GM04503 (cell line): ENCODE data around the gene FAM78A.
"Not testable (repeated sequence)": the region's sequence is repeated elsewhere in the genome, so short reads cannot be mapped to it uniquely, and the experiment has no call there.

Source experiments
- DNase-seq: peaks from one replicate; pipeline ENCODE4 v3.0.0-alpha.2; 2012; ENCODE audit warnings: low read depth

FAM78A gene

DNA sequence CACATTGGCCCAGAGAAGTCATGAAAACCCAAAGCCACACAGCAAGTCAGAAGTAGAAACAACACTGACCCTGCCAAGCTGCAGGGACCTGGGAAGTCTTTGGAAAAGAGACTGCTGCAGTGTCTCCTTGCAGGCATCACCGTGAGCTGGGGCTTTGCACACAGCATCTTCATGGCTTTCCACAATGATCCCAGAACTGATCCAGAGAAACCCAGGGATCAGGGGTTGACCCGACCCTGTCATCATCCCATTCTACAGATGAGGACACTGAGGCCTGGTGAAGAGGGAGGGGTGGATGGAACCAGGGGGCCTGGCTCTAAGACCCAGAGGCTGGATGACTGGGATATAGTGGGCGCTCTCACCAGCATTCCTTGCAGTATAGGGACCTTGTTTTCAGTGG, 4.3 kb upstream of the FAM78A start:
- DNase-seq, result no peak

DNA sequence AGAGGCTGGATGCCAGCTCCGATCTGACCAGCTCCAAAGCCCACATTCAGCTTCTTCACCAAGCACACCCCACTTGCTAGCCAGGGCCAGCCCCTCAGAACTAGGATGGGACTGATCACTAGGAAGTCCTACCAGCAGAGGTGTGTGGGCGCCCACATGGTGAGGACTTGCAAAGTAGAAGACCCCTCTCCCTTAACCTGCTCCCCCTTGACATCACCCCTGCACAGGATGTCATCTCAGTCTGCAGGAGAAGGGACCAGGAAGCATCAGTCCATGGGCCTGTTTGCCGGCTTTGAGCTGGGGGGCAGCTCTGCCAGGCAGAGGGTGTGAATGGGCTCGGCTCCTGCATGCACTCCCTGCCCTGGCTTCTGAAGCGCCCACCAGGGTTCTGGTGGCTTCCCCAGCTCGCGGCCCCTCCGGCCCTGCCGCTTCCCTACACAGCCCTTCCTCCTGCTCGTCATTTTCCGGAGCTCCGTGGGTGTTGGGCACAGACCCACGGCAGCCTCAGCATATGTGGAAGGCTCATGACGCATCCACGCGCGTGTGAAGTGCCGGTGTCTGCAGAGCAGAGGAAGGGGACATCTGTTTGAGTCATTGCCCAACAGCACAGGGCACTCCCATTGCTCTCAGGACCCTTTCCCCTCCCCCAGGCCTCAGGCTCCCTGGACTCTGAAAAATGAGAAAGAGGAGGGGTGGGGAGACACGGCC, 3.7 kb upstream of the FAM78A start:
- no peak for DNase-seq

DNA sequence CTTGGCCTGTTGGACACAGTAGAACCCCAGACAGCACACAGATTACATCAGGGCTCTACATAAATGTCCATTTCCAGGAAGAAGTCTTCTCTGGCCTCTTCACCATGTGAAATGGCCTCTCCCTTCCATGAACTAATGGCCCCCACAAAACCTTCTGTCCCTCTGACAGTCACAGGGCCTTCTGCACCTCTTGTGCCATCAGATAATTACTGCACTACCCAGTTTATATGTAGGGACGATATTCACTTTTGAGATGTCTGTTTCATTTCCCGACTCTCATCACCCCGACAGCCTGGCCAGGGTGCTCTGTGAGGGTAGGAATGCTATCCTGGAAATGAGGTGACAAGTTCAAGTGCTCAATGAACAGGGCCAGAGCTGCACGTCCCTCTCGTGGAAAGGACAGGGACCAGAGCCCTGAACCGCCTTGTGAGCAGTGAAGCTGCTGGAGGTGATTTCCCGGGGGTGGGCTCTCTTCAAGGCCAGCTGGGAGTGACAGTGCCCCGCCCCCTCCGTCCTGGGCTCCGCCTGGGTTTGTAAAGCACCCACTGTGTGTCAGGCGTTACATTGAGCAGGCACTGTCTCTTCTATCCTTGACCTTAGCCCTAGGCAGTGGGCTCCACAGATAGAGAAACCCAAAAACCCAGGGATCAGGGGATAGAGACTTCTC, 3.0 kb upstream of the FAM78A start:
- DNase-seq, result no peak

DNA sequence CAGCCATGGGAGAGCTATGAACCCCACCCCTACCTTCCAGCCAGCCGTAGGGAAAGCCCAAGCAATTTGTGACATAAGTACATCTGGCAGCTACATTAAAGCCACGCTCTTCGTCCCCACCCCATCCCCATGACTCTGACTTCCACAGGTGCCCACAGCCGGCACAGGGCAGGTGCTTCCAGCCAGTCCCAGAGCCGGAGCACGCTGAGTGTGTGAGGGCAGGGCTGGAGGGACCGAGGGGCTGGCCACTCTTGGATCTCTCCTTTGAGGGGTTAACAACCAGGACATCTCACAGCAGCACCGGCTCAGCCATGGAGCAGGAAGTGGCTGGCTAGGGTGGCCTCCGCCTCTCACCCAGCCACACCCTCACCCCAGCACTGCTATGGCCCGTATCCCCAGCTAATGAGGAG, 2.4 kb upstream of the FAM78A start:
- no peak for DNase-seq

DNA sequence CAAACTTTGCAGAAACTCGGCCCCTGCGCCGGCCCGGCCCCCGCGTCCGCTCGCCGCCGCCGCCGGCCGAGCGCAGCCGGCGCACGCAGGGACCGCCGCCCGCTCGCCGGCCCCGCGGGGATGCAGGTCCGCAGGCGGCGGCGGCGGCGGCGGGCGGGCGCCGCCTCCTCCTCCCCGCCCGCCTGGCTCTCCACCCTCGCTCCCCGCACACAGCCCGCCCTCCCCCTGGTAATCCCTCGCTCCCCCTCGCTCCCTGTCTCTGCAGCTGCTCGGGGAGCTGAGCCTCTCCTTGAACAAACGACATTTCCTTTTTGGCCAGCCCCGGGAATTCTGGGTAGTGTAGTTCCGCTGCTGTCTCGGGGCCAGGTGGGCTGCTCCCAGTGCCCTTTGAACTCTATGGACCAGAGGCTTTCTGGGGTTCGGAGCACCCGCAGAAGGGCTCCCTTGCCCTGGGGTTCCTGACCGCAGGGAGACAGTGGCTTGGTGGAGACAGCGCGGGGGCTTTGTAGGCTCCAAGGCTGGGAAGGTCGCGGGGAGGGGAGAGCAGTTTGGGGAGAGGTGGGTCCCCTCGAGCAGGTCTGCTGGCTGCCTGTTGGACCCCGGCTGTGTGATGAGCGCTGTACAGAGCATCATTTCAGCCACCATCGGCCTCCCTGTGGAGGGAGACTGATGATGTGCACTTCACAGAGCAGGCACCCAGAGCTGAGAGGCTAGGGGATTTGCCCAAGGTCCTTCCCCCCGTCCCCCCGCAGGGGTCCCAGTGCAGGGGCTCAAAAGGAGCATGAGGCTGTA, 1.8 kb upstream of the FAM78A start:
- peak; percentile 18 for DNase-seq

DNA sequence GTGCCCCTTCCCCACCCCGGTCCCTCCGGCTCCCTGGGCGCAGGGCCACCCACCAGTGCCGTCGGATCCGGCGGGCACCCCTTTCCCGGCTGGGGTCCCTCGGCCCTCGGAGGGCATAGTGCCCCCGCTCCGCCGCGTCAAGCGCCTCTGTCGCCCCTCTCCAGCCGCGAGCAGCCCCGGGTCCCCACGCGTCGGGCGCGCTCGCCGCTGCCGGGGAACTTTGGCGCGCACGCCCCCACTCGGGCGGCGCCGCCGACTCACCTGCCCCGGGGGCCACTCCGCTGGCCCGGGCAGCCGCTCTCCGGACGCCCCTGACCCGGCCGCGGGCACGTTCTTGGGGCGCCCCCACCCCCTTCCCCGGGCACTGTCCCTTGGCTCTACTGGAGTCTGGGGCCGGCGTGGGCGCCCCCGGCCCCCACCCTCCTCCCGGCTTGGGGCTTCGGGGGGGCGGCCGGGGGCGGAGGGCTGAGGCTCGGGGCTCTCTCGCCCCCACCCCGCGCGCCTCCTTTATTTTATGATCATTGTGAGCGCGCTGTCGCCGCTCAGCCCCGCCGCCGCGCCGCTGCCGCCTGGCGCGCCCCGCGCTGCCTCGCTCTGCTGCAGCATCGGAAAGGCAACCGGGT, 1.1 kb upstream of the FAM78A start:
- no peak for DNase-seq

DNA sequence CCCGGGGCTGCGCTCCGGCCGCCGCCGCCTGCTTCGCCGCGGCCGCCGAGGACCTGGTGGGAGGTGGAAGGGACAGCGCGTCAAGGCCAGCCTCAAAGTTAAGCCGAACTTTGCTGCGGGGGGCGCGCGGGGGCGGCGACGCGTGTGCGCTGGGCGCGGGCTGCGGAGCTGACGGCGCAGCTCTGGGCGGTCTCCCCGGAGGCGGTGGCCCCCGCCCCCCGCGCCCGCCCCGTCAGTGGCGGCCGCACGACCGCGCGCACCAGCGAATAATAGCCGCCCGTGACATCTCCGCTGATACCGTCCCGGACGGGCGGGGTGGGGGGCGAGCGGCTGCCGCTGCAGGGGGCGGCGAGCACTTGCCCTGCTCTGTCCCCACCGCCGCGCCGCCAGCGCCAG, 579 bp upstream of the FAM78A start:
- DNase-seq, result no peak

DNA sequence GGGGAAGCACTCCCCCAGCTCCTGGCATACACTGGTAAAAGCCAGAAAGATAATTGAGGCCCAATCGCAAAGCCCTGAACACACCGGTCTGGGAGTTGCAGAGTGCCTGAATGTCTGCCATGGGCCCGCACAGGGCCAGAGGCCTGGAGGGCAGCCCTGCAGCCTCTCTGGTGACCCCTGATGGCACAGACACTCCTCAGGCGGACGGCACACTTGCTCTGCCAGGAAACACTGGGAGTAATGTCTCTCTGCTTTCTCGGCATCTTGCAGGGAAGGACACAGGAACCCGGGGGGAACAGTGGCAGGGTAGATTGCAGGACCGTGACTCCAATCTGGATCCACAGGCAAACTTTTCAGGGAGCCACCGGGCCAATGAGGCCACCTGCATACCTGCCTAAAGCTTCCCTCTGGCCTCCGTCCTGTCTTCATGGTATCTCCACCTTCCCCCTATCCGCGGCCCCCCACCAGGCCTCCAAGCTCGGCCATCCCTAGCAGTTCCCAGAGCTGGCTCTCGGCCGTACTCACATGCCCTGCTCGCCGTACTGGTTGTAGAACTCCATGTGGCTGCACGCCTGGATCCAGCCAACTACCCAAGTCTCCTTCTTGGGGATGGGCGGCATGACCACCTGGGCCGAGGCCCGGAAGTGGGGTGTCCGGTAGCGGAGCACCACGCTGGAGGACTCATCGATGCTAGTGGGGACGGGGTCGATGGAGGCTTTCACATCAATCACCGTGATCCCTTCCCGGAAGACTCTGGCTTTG, 797 bp downstream of the FAM78A start:
- no peak for DNase-seq

DNA sequence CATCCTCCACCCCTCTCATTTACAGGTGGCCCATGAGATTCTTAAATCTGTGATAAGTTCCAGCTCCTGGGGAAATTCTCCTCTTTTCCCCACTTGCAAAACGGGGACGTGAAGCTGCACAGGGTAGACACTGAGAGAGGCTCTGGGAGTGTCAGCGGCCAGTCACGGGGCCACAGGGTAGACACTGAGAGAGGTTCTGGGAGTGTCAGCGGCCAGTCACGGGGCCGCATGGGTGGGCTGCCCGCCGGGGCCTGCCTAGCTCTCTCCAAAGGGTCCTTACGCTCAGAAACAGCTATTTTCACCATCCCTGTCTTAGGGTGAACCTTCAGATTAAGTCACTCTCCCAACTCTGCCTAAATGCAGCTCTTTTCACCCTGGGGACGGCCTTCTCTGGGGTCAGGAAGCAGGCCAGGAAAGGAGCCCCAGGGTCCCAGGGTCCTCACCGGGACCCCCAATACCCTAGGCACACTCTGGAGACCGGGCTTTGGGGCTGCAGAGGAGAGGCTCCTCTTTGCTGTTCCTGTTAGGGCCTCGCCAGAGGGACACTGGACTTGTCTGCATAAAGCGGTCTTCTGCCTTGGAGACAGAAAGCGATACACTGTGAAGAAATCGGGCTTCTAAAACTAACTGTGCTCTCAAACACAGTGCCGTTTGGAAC, 1.5 kb downstream of the FAM78A start:
- DNase-seq, result no peak

DNA sequence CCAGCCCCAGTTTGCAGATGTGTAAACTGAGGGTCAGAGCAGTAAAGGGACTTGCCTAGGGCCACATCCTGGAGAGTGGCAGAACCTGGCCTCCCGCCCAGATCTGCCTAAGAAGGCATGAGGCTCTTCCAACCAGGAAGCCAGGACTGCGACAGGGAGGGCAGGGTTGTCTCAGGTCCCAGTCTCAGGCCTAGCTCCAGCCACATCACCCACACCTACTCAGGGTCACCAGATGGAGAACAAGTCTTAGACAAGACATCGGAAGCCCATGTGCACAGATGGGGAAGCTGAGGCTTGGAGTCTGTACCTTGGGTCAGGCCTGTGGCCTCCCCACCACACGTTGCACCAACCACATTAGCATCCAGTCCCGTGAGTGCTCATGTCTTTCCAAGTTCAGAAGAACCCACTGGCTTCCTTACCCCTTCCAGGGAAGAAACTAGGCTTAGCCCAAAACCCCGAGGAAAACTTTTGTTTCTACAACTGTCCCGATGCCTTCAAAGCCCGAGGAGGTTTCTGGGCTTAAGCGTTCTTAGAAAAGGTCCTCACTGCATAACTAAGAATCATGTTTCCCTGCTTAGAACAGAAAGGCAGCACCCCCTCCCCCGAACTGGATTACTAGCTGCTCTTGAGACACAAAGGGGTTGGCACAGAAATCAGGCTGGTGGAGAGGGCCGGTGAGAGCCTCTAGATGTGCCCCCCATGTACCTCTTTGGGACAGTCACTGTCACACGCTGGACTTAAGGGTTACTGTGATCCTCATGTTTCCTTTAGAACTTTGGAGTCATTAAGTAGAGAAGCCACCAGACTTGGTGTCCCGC, 2.2 kb downstream of the FAM78A start:
- DNase-seq, result no peak

DNA sequence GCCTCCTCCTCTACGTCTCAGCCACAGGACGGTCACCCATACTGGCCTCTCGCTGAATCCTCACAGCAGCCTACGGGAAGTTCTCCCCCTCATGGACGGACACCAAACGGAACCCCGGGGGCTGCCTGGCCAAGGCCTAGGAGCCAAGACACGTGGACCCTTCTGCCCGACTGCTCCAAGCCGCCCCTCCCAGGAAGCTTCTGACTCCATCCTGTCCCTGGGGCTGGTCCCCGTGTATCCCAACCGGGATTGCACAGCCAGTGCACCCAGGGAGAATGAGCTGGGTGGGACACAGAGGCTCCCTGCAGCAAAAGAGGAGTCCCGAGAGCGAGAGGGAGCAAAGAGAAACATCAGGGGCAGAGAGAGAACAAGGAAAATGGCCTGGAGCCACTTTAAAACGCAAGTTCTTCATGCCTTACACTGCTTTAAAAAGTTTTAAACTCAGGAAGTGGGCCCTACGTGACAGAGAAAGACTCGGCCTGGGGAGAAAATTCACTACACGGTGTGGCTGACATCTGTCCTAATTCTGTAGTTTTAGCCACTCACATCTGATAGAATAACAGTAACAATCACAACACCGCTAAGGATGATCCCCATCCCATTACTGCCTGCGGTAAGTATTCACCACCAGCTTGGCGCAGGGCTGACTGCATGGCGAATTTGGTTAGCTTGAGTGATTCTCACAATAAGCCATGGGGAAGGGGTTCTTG, 3.0 kb downstream of the FAM78A start:
- DNase-seq, result no peak

DNA sequence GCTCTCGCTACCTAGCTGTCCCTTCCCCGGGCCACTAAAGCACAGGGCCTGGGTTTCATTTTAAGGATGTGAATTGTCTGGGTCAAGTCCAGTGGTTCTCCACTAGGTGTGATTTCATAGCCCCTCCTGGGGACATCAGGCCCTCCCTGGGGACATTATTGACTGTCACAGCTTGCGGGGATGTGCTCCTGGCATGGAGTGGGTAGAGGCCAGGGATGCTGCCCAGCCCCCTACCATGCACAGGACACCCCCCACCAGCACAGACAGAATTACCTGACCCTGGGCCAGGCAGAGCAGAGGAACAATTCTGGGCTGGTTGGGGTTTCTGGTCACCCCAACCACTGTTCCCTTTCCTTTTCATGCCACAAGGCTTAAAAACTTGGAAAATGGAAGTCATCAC, 4.1 kb downstream of the FAM78A start:
- no peak for DNase-seq

DNA sequence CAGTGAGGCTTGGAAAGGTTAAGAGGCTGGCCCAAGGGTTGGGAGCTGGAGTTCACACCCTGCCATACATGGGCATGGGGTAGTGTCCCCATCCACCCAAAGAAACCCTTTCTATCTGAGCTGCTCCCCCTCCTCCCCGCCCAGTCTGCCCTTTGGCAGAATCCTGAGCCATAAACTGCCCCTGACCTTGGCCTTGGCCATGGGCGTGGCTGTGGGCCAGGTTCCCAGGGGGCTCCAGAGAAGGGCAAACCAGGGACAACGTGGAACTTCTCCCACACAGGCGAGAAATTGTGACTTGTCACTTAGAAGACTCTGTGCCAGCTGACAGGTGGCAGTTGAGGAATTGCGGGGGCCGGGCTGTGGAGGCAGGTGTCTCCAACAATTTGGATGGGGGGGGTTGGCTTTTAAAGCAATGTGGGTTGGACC, 4.8 kb downstream of the FAM78A start:
- DNase-seq, result no peak

DNA sequence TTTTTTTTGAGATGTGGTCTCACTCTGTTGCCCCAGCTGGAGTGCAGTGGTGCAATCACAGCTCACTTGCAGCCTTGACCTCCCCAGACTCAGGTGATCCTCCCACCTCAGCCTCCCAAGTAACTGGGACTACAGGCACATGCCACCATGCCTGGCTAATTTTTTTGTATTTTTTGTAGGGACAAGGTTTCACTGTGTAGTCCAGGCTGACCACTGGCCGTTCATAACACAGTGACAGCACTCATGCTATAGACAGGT, 5.4 kb downstream of the FAM78A start:
- DNase-seq, result not testable (repeated sequence)

DNA sequence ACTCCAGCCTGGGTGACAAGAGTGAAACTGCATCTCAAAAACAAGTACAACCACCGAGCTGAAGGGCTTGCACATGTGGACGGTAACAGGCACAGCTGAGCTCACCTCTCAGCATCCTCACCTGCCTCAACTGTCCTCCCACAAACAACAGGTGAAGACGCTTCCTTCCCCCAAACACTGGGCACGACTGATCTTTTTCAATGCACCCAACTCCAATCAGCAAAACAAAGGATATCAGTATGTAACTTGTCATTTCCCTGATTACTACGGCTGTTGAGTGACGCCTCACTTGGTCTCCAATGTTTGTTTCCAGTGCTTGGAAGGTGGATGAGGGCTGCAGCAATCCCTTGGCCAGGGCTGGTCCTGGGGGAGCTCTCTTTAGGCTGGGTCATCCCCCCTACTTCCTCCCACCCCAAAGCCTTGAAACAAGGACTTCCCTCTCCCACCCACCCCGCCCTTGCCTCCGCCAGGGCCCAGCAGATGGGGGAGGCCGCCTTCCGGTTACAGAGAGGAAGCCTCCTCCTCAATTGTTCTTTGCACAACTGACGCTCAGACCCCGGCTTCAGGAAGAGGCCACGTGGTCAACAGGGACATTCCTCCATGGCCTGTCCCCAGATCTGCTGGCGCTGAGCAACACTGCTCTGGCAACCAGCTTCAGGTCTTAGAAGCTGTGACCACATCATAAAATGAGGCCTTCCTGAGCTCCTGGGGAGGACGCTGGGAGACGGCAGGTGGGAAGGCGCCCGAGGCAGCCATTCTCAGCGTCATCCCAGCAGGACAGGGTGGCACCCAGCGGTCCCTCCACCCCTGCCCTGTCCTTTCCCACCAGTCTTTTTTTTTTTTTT, 5.9 kb downstream of the FAM78A start:
- DNase-seq, result no peak

DNA sequence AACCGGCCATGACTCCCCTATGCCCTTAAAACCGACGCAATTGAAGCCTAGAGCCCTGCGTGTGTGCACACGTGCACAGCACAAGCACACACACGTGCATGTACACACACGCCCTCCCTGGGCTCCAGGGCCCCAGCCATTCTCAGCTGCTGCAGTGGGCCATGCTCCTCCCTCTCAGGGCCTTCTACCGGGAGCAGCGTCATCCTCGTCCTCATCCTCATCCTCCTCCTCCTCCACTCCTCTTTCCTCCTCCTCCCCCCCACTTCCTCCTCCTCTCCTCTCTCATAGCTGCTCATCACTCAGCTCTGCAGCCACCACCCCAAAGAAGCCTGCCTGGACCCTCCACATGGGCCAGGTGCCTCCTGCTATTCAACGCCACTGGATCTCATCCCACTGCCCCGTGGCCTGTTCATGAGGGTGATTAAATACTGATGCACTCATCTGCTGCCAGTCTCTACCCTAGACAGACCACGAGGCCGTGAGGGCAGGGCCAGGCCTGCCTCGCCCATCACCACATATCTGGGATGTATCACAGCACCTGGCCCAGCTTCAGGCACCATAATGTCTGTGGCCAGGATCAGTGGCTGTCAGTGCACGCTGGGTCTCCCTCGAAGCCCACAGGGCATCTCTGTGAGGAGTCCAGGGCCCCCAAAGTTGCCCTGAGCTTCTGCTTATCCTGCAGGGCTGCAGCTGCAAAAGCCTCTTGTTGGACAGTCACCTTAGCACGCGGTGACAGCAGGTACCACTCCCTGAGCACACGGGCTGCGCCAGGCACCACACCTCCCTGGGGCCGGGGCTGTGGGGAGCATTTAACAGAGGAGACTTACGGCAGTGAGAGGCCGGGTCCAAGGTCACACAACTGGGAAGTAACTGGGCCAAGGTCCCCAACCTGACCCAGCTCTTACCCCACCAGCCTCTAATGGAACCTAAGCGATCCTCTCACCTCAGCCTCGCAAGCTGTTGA, 9.8 kb downstream of the FAM78A start:
- DNase-seq, result no peak

DNA sequence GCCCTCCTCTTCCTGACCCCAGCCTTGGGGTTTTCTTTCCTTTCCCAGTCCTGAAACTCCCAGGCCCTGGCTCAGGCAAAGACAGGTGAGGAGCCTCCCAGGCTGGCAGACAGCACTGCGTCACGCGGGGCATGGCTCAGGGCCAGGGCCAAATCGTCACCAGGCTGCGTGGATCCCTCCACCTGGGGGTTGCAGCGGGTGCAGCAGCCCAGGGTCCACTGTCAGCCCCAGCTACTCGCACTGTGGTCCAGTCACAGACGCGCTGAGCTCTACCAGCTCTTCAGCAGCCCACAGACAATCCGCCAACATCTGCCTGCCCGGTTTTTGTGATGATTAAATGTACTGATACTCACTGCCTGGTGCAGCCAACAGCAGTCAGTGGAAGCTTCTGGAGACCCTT, 12.1 kb downstream of the FAM78A start:
- no peak for DNase-seq

DNA sequence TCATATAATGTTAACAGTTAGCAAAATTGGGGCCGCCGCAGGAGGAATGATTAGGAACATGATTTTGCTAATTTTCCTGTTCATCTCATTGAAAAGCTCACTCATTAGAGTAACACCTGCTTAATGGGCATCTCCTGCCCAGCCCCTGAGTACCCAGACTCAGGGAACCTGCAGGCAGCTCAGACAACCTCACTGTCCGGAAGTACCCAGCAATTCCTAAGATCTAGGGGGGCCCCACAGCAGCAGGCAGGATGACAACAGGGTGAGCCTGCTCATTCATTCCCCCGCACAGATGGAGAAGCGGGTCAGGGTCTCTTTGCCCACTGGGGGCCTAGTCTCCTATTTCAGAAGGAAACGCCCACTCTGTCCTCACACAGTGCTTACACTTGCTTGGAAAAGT, 12.6 kb downstream of the FAM78A start:
- no peak for DNase-seq
